ENCODE results near the gene GOLM1. TPM values are rescaled to one million over a fixed set of nuclear protein-coding genes. Genes with fewer than 3 reads are reported as not detected.

GOLM1 gene
- total and polyA plus RNA-seq, 4 donors: 7.9 to 28.5 (median 13.2) TPM

DNA sequence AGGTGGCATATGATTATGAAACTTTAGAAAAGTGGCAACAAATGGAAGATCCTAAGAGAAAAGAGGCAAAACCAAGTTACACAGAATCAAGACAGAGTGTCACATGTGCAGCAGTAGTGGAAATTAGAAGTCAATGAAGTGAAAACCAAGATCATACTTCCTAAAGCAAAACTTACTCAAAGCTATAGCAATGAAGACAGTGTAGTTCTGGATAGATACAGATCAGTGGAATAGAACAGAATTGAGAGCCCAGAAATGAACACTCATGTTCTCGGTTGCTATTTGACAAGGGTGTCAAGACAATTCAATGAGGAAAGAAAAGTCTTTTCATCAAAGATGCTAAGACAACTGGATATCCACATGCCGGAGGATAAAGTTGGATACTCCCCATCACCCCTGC lies 114.9 kb downstream of the GOLM1 start:
- TF ChIP-seq JUND (IDR thresholded peaks at IDR 0.05): no peak
- TF ChIP-seq EGR1 (IDR thresholded peaks at IDR 0.05; ENCODE audit: low read depth in 2 of 2): no peak
- no peak for TF ChIP-seq RAD21 (IDR thresholded peaks at IDR 0.05)
- TF ChIP-seq, protein P1, sequence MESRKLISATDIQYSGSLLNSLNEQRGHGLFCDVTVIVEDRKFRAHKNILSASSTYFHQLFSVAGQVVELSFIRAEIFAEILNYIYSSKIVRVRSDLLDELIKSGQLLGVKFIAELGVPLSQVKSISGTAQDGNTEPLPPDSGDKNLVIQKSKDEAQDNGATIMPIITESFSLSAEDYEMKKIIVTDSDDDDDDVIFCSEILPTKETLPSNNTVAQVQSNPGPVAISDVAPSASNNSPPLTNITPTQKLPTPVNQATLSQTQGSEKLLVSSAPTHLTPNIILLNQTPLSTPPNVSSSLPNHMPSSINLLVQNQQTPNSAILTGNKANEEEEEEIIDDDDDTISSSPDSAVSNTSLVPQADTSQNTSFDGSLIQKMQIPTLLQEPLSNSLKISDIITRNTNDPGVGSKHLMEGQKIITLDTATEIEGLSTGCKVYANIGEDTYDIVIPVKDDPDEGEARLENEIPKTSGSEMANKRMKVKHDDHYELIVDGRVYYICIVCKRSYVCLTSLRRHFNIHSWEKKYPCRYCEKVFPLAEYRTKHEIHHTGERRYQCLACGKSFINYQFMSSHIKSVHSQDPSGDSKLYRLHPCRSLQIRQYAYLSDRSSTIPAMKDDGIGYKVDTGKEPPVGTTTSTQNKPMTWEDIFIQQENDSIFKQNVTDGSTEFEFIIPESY (IDR thresholded peaks at IDR 0.05): no peak
- TF ChIP-seq, protein P2, sequence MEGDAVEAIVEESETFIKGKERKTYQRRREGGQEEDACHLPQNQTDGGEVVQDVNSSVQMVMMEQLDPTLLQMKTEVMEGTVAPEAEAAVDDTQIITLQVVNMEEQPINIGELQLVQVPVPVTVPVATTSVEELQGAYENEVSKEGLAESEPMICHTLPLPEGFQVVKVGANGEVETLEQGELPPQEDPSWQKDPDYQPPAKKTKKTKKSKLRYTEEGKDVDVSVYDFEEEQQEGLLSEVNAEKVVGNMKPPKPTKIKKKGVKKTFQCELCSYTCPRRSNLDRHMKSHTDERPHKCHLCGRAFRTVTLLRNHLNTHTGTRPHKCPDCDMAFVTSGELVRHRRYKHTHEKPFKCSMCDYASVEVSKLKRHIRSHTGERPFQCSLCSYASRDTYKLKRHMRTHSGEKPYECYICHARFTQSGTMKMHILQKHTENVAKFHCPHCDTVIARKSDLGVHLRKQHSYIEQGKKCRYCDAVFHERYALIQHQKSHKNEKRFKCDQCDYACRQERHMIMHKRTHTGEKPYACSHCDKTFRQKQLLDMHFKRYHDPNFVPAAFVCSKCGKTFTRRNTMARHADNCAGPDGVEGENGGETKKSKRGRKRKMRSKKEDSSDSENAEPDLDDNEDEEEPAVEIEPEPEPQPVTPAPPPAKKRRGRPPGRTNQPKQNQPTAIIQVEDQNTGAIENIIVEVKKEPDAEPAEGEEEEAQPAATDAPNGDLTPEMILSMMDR (IDR thresholded peaks at IDR 0.05; ENCODE audit: low read depth, low read length, missing input control): no peak
- TF ChIP-seq HNF4G (IDR thresholded peaks at IDR 0.05): no peak
- TF ChIP-seq, protein P3, sequence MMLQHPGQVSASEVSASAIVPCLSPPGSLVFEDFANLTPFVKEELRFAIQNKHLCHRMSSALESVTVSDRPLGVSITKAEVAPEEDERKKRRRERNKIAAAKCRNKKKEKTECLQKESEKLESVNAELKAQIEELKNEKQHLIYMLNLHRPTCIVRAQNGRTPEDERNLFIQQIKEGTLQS (IDR thresholded peaks at IDR 0.05): no peak
- TF ChIP-seq TAF1 (conservative IDR thresholded peaks at IDR 0.05): no peak
- TF ChIP-seq FOXA2 (IDR thresholded peaks at IDR 0.05): no peak
- TF ChIP-seq HNF4A (conservative IDR thresholded peaks at IDR 0.05): no peak
- TF ChIP-seq SP1 (IDR thresholded peaks at IDR 0.05): no peak
- TF ChIP-seq, protein P4, sequence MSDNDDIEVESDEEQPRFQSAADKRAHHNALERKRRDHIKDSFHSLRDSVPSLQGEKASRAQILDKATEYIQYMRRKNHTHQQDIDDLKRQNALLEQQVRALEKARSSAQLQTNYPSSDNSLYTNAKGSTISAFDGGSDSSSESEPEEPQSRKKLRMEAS (IDR thresholded peaks at IDR 0.05): no peak
- no peak for TF ChIP-seq NR2F2 (IDR thresholded peaks at IDR 0.05)
- Histone ChIP-seq H3K9ac (ENCODE audit: low read depth in 1 of 2, low read length in 2 of 2) (no peak overlapping the region), H3K27ac (ENCODE audit: low read depth in 1 of 2, low read length in 2 of 2) (no peak overlapping the region), H3K27me3 (ENCODE audit: control insufficient read depth in 4 of 4, insufficient read depth in 4 of 4, low read length in 3 of 4) (no peaks in the 10 kb centered on the region), H3K9me3 (ENCODE audit: control insufficient read depth in 4 of 4, low read length in 3 of 4) (no peaks in the 10 kb centered on the region), H3K4me3 (ENCODE audit: low read depth in 1 of 3, low read length in 3 of 3) (no peak overlapping the region), H3K4me1 (ENCODE audit: control insufficient read depth in 4 of 4, insufficient read depth in 4 of 4, low read length in 3 of 4) (no peaks in the 10 kb centered on the region), H3K36me3 (ENCODE audit: control insufficient read depth in 4 of 4, insufficient read depth in 3 of 4, low read depth in 1 of 4, low read length in 3 of 4) (peaks cover 1 to 32% (median 21%) of the 10 kb centered on the region in 4 donors)
- DNase-seq (ENCODE audit: low spot score): no peak
- 94% methylated on average over 2 of the region's 2 CpGs for WGBS

DNA sequence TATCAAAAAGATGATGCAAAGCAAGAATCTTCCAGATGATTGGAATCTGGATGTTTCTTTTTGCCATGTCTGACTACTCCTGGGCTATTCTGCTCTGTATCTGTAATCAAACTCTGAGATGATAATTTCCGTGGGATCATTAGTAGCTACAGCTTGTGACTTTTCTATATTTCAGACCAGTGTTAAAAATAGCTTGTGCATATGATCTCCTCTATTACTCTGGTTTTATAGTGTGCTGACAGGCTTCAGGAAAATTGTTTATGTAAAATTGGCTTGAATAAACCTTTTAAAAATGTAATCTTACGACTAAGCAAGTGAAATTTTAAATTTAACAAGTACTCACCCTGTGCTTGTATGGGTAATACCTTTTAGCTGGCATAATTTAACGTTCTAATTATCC lies 118.0 kb downstream of the GOLM1 start:
- peaks cover 1 to 53% (median 37%) of the 10 kb centered on the region in 4 donors for H3K36me3 ChIP-seq (ENCODE audit: control insufficient read depth in 4 of 4, insufficient read depth in 3 of 4, low read depth in 1 of 4, low read length in 3 of 4)
- H3K27me3 ChIP-seq (ENCODE audit: control insufficient read depth in 4 of 4, insufficient read depth in 4 of 4, low read length in 3 of 4): no peaks in the 10 kb centered on the region
- H3K9me3 ChIP-seq (ENCODE audit: control insufficient read depth in 4 of 4, low read length in 3 of 4): no peaks in the 10 kb centered on the region
- DNase-seq (ENCODE audit: low spot score): no peak
- H3K27ac ChIP-seq (ENCODE audit: low read depth in 1 of 2, low read length in 2 of 2): no peak overlapping the region
- WGBS: 97% methylated on average over 3 of the region's 3 CpGs
- H3K4me1 ChIP-seq (ENCODE audit: control insufficient read depth in 4 of 4, insufficient read depth in 4 of 4, low read length in 3 of 4): no peaks in the 10 kb centered on the region
- no peak overlapping the region for H3K4me3 ChIP-seq (ENCODE audit: low read depth in 1 of 3, low read length in 3 of 3)
- no peak overlapping the region for H3K9ac ChIP-seq (ENCODE audit: low read depth in 1 of 2, low read length in 2 of 2)
- TF ChIP-seq, protein P4 (IDR thresholded peaks at IDR 0.05): no peak
- TF ChIP-seq, protein P1 (IDR thresholded peaks at IDR 0.05): no peak
- TF ChIP-seq JUND (IDR thresholded peaks at IDR 0.05): no peak
- TF ChIP-seq, protein P5, sequence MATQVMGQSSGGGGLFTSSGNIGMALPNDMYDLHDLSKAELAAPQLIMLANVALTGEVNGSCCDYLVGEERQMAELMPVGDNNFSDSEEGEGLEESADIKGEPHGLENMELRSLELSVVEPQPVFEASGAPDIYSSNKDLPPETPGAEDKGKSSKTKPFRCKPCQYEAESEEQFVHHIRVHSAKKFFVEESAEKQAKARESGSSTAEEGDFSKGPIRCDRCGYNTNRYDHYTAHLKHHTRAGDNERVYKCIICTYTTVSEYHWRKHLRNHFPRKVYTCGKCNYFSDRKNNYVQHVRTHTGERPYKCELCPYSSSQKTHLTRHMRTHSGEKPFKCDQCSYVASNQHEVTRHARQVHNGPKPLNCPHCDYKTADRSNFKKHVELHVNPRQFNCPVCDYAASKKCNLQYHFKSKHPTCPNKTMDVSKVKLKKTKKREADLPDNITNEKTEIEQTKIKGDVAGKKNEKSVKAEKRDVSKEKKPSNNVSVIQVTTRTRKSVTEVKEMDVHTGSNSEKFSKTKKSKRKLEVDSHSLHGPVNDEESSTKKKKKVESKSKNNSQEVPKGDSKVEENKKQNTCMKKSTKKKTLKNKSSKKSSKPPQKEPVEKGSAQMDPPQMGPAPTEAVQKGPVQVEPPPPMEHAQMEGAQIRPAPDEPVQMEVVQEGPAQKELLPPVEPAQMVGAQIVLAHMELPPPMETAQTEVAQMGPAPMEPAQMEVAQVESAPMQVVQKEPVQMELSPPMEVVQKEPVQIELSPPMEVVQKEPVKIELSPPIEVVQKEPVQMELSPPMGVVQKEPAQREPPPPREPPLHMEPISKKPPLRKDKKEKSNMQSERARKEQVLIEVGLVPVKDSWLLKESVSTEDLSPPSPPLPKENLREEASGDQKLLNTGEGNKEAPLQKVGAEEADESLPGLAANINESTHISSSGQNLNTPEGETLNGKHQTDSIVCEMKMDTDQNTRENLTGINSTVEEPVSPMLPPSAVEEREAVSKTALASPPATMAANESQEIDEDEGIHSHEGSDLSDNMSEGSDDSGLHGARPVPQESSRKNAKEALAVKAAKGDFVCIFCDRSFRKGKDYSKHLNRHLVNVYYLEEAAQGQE (IDR thresholded peaks at IDR 0.05): no peak
- TF ChIP-seq TAF1 (conservative IDR thresholded peaks at IDR 0.05): no peak
- TF ChIP-seq SP1 (IDR thresholded peaks at IDR 0.05): no peak
- no peak for TF ChIP-seq HNF4A (conservative IDR thresholded peaks at IDR 0.05)
- TF ChIP-seq FOXA2 (IDR thresholded peaks at IDR 0.05): no peak
- TF ChIP-seq NR2F2 (IDR thresholded peaks at IDR 0.05): no peak
- no peak for TF ChIP-seq FOXA1 (IDR thresholded peaks at IDR 0.05)
